ENCODE data around the gene KLHL21. TPM values are rescaled to one million over a fixed set of nuclear protein-coding genes. Genes with fewer than 3 reads are reported as not detected.
"Not testable (repeated sequence)": the region's sequence is repeated elsewhere in the genome, so short reads cannot be mapped to it uniquely, and the experiment has no call there.

The KLHL21 gene
- total RNA-seq, 2 experiments from 2014 or later = 31.2 TPM

DNA sequence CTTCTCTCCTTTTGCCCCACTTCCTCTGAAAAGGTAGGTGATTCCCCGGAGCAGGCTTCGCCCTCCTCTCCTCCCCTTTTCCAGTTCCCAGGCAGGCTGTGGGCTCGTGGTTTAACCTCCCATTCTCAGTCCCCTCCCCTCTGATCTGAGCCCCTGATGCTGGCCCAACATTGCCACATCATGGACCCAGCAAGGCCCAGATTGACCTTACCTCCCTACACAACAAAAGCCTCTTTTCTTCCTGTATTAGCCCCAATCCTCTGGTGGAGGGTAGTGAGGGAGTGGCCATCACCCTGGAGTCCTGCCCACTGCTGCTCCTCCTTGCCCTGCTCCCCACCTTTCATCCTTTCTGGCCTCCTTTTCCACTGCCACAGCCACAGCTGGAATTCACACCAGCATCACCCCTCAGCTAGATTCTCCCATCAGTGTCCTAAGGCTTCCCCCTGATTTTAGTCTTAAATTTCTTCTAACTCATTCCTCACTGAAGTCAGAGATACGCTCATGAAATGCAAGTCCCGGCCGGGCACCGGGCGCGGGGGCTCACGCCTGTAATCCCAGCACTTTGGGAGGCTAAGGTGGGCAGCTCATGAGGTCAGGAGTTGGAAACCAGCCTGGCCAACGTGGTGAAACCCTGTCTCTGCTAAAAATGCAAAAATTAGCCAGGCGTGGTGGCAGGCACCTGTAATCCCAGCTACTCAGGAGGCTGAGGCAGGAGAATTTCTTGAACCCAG lies 29.9 kb downstream of the KLHL21 start:
- Mint-ChIP-seq H3K27ac (no peak overlapping the region), H3K27me3 (peaks cover 3% of the 10 kb centered on the region), H3K9me3 (no peaks in the 10 kb centered on the region), H3K36me3 (no peaks in the 10 kb centered on the region), H3K4me3 (no peak overlapping the region), H3K4me1 (peaks cover 2% of the 10 kb centered on the region)
- no peak for DNase-seq

DNA sequence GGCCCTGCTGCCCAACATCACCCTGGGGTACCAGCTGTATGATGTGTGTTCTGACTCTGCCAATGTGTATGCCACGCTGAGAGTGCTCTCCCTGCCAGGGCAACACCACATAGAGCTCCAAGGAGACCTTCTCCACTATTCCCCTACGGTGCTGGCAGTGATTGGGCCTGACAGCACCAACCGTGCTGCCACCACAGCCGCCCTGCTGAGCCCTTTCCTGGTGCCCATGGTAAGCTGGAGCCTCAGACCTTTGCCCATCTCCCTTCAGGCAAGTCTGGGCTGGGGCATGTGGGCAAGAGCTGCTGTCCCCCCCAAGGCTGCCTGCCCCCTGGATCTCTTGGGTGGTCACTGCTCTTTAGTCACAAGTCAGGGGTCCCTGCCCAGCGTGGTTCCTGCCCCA lies 31.7 kb downstream of the KLHL21 start:
- Mint-ChIP-seq H3K36me3 (no peaks in the 10 kb centered on the region), H3K4me1 (peaks cover 2% of the 10 kb centered on the region), H3K27me3 (peaks cover 3% of the 10 kb centered on the region), H3K9me3 (no peaks in the 10 kb centered on the region), H3K27ac (no peak overlapping the region), H3K4me3 (no peak overlapping the region)
- no peak for DNase-seq

DNA sequence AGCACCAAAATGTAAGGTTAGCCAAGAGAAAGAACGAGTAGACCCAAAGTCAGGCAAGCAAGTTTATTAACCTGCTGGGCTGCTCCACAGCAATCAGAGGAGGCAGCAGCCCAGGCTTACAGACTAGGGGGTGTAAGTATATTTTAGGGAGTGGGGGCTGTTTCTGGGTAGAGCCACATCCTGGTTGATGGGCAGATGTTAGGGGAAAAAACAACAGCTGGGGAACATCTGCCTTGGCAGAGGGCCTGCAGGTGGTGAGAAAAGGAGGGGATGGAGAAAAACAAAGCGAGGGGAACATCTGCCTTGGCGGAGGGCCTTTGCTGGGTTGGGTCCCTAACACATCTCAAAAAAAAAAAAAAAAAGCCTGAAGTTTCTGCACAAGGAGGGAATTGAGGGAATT lies 32.6 kb downstream of the KLHL21 start:
- H3K9me3 Mint-ChIP-seq = no peaks in the 10 kb centered on the region
- no peak for DNase-seq
- peaks cover 2% of the 10 kb centered on the region for H3K4me1 Mint-ChIP-seq
- no peaks in the 10 kb centered on the region for H3K36me3 Mint-ChIP-seq
- H3K27ac Mint-ChIP-seq = no peak overlapping the region
- no peak overlapping the region for H3K4me3 Mint-ChIP-seq
- peaks cover 3% of the 10 kb centered on the region for H3K27me3 Mint-ChIP-seq

DNA sequence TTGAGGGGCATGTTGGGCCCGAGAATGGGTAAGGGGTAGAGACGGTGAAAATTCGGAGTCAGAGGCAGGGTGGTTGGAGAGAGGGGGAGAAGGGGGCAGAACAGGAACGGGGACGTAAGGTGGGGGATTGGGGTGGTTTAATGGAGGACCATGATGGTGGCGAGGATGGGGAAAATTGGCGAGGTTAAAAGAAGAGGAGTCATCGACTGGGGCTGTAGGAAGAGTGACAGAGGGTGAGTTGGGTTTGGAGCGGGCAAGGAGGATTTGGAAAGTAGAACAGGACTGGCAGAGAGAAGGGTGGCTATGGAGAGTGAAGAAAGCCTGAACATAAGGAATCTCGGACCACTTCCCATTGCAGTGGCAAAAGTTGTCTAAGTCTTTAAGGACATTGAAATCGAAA lies 33.6 kb downstream of the KLHL21 start:
- Mint-ChIP-seq H3K4me3 (no peak overlapping the region), H3K27me3 (peaks cover 3% of the 10 kb centered on the region), H3K4me1 (peaks cover 2% of the 10 kb centered on the region), H3K9me3 (no peaks in the 10 kb centered on the region), H3K27ac (no peak overlapping the region), H3K36me3 (no peaks in the 10 kb centered on the region)
- no peak for DNase-seq

DNA sequence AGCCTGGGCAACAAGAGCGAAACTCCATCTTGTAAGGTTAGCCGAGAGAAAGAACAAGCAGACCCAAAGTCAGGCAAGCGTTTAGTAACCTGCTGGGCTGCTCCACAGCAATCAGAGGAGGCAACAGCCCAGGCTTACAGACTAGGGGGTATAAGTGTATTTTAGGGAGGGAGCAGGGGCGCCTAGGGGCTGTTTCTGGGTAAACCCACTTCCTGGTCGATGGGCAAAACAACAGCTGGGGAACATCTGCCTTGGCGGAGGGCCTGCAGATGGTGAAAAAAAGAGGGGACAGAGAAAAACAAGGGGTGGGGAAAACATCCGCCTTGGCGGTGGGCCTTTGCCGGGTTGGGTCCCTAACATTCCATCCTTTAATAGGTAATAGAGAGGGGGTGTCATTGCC lies 42.4 kb downstream of the KLHL21 start:
- H3K36me3 Mint-ChIP-seq = no peaks in the 10 kb centered on the region
- no peaks in the 10 kb centered on the region for H3K27me3 Mint-ChIP-seq
- no peak for DNase-seq
- H3K27ac Mint-ChIP-seq = no peak overlapping the region
- no peaks in the 10 kb centered on the region for H3K9me3 Mint-ChIP-seq
- no peaks in the 10 kb centered on the region for H3K4me1 Mint-ChIP-seq
- no peak overlapping the region for H3K4me3 Mint-ChIP-seq

DNA sequence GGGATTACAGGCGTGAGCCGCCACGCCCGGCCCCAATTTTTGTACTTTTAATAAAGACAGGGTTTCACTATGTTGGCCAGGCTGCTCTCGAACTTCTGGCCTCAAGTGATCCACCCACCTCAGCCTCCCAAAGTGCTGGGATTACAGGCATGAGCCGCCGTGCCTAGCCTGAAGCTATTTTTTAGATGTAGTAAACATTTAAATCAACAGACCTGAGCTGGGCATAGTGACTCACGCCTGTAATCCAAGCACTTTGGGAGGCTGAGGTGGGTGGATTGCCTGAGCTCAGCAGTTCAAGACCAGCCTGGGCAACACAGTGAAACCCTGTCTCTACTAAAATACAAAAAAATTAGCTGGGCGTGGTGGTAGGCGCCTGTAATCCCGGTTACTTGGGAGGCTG lies 43.5 kb downstream of the KLHL21 start:
- H3K36me3 Mint-ChIP-seq, H3K9me3 Mint-ChIP-seq, H3K4me1 Mint-ChIP-seq, H3K4me3 Mint-ChIP-seq, H3K27me3 Mint-ChIP-seq, H3K27ac Mint-ChIP-seq, DNase-seq: not testable (repeated sequence)

DNA sequence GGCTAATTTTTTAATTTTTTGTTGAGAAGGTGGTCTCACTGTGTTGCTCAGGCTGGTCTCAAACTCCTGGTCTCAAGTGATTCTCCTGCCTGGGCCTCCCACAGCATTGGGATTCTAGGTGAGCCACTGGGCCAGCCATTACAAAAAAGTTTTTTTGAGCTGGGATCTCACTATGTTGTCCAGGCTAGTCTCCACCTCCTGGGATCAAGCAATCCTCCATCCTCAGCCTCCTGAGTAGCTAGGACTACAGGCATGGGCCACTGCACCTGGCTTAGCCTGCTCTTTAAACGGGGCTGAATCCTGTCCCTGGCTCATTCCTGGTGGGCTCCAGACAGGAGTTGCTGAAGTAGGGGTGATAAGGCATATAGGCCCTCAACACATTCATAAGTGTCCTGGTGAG lies 45.1 kb downstream of the KLHL21 start:
- Mint-ChIP-seq H3K4me3 (no peak overlapping the region), H3K27ac (no peak overlapping the region)

DNA sequence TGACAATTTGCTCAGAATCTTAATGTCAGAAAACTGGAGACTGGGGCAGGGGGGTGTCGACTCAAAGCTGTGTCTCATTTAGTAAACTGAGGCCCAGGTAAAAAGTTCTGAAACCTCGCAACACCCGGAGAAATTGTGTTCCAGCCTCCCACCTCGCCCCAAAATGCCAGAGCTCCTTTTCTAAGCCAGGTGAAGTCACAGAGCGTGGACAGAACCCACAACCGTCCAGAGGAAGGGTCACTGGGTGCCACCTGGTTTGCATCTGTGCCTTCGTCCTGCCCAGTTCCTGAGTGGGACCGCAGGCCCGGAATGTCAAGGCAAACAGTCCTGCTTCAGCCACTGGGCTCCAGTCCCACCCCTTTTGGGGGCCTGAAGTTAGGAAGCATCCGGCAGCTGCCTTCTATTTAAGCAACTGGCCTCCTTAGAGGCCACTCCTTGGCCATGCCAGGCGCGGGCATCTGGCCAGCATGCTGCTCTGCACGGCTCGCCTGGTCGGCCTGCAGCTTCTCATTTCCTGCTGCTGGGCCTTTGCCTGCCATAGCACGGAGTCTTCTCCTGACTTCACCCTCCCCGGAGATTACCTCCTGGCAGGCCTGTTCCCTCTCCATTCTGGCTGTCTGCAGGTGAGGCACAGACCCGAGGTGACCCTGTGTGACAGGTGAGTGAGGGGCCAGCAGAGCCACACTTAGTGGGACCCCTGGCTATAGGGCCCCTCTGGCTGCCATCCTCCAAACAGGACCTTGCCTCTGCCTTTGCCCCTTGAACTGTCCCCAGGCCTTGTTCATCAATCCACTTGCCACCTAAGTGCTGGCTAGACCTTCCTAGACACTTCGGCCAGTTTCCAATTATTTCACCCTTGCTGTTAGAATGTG lies 47.5 kb downstream of the KLHL21 start, which contains the start of gene TAS1R1:
TAS1R1 (plus strand) TSS at position 401 of the 872 bp plus-strand sequence; CDS start at position 468, 67 bp downstream.
- H3K4me3 Mint-ChIP-seq = peak within 1 kb of the TSS; percentile 87
- H3K27ac Mint-ChIP-seq = no peak within 1 kb of the TSS
- DNase-seq = no peak
- peaks cover 4% of the 10 kb centered on the region for H3K36me3 Mint-ChIP-seq
- no peaks in the 10 kb centered on the region for H3K9me3 Mint-ChIP-seq
- H3K4me1 Mint-ChIP-seq = peaks cover 15% of the 10 kb centered on the region
- no peaks in the 10 kb centered on the region for H3K27me3 Mint-ChIP-seq

More for the DNA sequence above, 45.1 kb downstream of the KLHL21 start:
- Mint-ChIP-seq H3K9me3 (no peaks in the 10 kb centered on the region), H3K4me1 (peaks cover 11% of the 10 kb centered on the region), H3K27me3 (no peaks in the 10 kb centered on the region), H3K36me3 (peaks cover 4% of the 10 kb centered on the region)
- no peak for DNase-seq

DNA sequence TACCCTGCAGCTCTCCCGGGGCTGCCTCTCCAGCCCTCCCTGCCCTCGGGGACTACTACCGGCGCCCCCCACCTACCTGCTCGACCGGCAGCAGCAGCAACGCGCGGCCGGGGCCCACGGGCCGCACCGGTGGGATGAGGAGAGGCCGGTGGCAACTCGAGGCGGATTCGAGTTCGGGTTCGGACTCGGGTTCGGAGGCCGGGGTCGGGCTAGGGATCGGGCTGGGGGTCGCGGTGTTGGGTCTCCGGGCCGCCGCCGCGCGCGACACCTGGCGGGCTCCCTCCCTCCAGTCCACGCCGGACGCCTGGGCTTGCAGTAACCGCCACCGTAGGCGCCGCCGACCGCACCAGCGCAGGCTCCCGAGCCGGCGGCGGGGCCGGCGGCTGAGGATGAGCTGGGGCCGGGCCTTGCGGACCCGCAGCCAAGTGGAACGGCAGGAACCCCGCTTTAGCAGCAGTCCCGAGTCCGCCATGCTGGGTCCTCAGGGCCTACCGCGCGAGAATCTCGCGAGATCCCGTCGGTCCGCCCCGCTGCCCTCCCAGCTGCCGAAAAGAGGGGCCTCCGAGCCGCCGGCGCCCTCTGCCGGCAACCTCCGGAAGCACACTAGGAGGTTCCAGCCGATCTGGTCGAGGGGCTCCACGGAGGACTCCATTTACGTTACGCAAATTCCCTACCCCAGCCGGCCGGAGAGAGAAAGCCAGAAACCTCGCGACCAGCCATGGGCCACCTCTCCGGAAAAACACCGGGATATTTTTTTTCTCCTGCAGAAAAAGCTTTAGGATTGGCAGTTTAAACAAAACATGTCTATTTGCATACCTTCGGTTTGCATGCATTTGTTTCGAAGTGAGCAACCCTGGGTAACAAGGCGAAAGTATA lies 48.4 kb downstream of the KLHL21 start, which contains the start of gene NOL9:
NOL9 (minus strand) TSS at position 483 of the 876 bp plus-strand sequence; CDS start at position 472, 11 bp downstream.
- H3K27ac Mint-ChIP-seq = peak within 1 kb of the TSS; percentile 77
- peaks cover 15% of the 10 kb centered on the region for H3K4me1 Mint-ChIP-seq
- H3K4me3 Mint-ChIP-seq = peak within 1 kb of the TSS; percentile 87
- peak; percentile 95 for DNase-seq
- H3K27me3 Mint-ChIP-seq = no peaks in the 10 kb centered on the region
- peaks cover 8% of the 10 kb centered on the region for H3K36me3 Mint-ChIP-seq
- no peaks in the 10 kb centered on the region for H3K9me3 Mint-ChIP-seq

DNA sequence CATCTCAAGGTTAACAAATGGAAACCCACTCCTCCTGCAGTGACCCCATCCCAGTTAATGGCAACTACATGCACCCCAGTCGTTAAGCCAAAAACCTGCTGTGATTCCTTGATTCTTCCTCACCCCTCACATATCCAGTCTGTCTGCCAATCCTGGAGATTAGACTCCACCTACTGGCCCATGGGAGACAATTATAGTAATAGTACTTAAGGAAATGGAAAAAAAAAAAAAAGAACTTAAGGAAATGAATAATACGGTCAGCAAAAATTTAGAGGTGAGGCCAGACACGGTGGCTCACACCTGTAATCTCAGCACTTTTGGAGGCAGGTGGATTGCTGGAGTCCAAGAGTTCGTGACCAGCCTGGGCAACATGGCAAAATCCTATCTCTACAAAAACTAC lies 55.4 kb downstream of the KLHL21 start:
- Mint-ChIP-seq H3K36me3 (peaks cover 38% of the 10 kb centered on the region), H3K4me3 (no peak overlapping the region), H3K27ac (peak overlapping the region; percentile 64), H3K9me3 (no peaks in the 10 kb centered on the region), H3K27me3 (no peaks in the 10 kb centered on the region), H3K4me1 (peaks cover 33% of the 10 kb centered on the region)
- DNase-seq = no peak

DNA sequence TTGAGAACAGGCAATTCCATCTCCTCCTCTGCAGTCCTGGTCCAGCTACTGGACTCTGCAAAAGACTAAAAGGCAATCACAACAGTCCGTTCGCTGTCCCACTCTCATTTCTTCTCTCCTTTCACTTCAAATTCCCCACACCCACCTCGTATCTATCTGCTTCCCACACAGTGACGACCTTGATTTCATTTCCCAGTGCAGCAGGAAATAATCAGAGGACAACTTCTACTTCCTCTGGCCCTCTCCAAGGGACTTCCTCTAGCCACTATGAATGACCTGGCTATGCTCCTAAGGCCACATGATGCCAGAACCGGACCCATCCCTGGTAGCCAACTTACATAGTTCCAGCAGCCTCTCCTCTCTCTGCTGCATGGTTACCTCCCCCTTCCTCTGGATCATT lies 56.3 kb downstream of the KLHL21 start:
- DNase-seq = no peak
- Mint-ChIP-seq H3K9me3 (no peaks in the 10 kb centered on the region), H3K36me3 (peaks cover 38% of the 10 kb centered on the region), H3K27ac (peak overlapping the region; percentile 64), H3K27me3 (no peaks in the 10 kb centered on the region), H3K4me1 (peaks cover 30% of the 10 kb centered on the region), H3K4me3 (peak overlapping the region; percentile 6)

DNA sequence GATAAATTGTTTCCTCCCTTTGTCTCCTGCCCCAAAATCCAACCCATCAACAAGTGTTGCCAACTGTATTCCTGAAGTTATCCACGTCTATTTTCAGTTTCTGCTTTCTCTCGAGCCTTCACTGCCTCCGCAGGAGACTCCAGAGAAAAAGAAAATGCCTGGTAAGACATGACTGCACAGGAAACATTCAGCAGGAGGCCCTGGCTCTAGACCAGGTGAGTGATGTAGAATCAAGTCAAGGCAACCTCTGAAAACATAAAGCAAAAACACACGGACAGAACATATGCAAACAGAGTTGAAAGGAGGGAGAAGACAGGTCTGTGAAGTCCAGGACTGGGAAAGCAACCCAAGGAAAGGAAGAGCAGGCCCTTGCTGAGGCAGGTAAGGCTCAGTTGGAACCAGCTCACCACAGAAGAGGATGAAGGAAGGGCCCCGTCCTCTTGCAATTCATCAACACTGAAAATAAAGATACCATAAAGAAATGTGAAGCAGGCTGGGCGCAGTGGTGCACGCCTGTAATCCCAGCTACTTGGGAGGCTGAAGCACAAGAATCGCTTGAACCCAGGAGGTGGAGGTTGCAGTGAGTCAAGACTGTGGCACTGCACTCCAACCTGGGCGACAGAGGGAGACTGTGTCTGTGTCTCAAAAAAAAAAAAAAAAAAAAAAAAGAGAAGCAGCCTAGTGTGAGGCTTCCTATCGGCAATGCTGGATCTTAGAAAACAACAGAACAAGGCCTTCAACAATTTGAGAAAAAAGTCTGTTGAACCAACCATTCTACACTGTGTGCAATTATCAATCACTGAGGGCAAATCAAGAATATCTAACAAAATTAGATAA lies 57.2 kb downstream of the KLHL21 start:
- no peak for DNase-seq
- Mint-ChIP-seq H3K36me3 (peaks cover 38% of the 10 kb centered on the region), H3K27me3 (no peaks in the 10 kb centered on the region)

DNA sequence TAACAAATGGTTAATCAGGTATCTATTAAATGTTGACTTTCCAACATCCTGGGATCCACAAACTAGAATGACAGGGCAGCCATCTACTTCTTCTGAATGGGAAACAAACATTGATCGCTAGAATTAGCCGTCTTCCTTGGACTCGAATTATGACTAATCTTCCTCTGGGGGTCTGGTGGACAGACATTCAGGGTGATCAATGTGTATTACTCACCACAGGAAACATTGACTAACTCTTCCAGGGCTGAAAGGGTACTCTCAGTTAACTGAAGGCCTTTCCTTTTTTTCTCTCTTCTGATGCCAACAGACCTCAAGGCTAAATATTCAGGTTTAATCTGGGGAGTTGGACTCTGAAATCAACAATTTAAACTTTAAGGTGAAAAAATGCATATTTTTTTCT lies 57.8 kb downstream of the KLHL21 start:
- peaks cover 30% of the 10 kb centered on the region for H3K4me1 Mint-ChIP-seq
- H3K36me3 Mint-ChIP-seq = peaks cover 38% of the 10 kb centered on the region
- no peak overlapping the region for H3K4me3 Mint-ChIP-seq
- no peak for DNase-seq
- no peaks in the 10 kb centered on the region for H3K27me3 Mint-ChIP-seq
- H3K27ac Mint-ChIP-seq = peak overlapping the region; percentile 75
- no peaks in the 10 kb centered on the region for H3K9me3 Mint-ChIP-seq

More for the DNA sequence above, 57.2 kb downstream of the KLHL21 start:
- Mint-ChIP-seq H3K9me3 (no peaks in the 10 kb centered on the region), H3K27ac (peak overlapping the region; percentile 75), H3K4me1 (peaks cover 30% of the 10 kb centered on the region), H3K4me3 (no peak overlapping the region)
